IPS-18a (cell line): ENCODE data around the gene MYOG.

ENCODE experiments used
- H3K27ac ChIP-seq: one replicate; pipeline ENCODE4 v1.5.1; 2013; ENCODE audit warnings: low read length
- H3K27me3 ChIP-seq: one replicate; pipeline ENCODE4 v1.6.1; 2013; ENCODE audit warnings: mild to moderate bottlenecking, low read length; ENCODE audit not compliant: control insufficient read depth, insufficient read depth
- H3K36me3 ChIP-seq: one replicate; pipeline ENCODE4 v1.6.1; 2013; ENCODE audit warnings: low read depth, low read length; ENCODE audit not compliant: control insufficient read depth
- H3K4me1 ChIP-seq: one replicate; pipeline ENCODE4 v1.6.1; 2013; ENCODE audit warnings: low read depth, low read length; ENCODE audit not compliant: control insufficient read depth
- H3K4me3 ChIP-seq: one replicate; pipeline ENCODE4 v1.5.1; 2013; ENCODE audit warnings: low read length
- H3K9ac ChIP-seq: one replicate; pipeline ENCODE4 v1.6.1; 2013; ENCODE audit warnings: mild to moderate bottlenecking, low read length, moderate library complexity
- H3K9me3 ChIP-seq: one replicate; pipeline ENCODE4 v1.6.1; 2013; ENCODE audit warnings: low read depth, low read length; ENCODE audit not compliant: control insufficient read depth

The MYOG gene

GRCh38 chr1:203083463-203083921 lies 2.3 kb downstream of the MYOG start:
- Histone ChIP-seq H3K27me3 (no peaks in the 10 kb centered on the region), H3K9ac (no peak overlapping the region), H3K4me3 (no peak overlapping the region)

GRCh38 chr1:203082571-203083462 lies 3.0 kb downstream of the MYOG start:
- H3K27ac ChIP-seq: no peak overlapping the region
- H3K27me3 ChIP-seq: peaks cover 4% of the 10 kb centered on the region
- no peaks in the 10 kb centered on the region for H3K36me3 ChIP-seq
- H3K9ac ChIP-seq: no peak overlapping the region
- no peaks in the 10 kb centered on the region for H3K9me3 ChIP-seq
- H3K4me1 ChIP-seq: peaks cover 15% of the 10 kb centered on the region
- H3K4me3 ChIP-seq: no peak overlapping the region

More at GRCh38 chr1:203083463-203083921, 2.3 kb downstream of the MYOG start:
- Histone ChIP-seq H3K36me3 (no peaks in the 10 kb centered on the region), H3K9me3 (no peaks in the 10 kb centered on the region), H3K4me1 (peaks cover 15% of the 10 kb centered on the region), H3K27ac (no peak overlapping the region)

- Histone ChIP-seq H3K4me1 (peaks cover 15% of the 10 kb centered on the region), H3K4me3 (no peak overlapping the region), H3K27me3 (peaks cover 10% of the 10 kb centered on the region), H3K36me3 (no peaks in the 10 kb centered on the region), H3K9me3 (no peaks in the 10 kb centered on the region), H3K27ac (no peak overlapping the region), H3K9ac (no peak overlapping the region)
Observed at GRCh38 chr1:203082231-203082505, 3.6 kb downstream of the MYOG start.

- Histone ChIP-seq H3K9ac (no peak overlapping the region), H3K4me3 (no peak overlapping the region), H3K4me1 (peaks cover 15% of the 10 kb centered on the region), H3K27me3 (peaks cover 15% of the 10 kb centered on the region), H3K27ac (no peak overlapping the region), H3K36me3 (no peaks in the 10 kb centered on the region), H3K9me3 (no peaks in the 10 kb centered on the region)
Observed at GRCh38 chr1:203081465-203082230, 4.2 kb downstream of the MYOG start.

- Histone ChIP-seq H3K4me1 (peaks cover 15% of the 10 kb centered on the region), H3K9ac (no peak overlapping the region), H3K27ac (no peak overlapping the region), H3K27me3 (peaks cover 27% of the 10 kb centered on the region), H3K4me3 (no peak overlapping the region), H3K9me3 (no peaks in the 10 kb centered on the region), H3K36me3 (no peaks in the 10 kb centered on the region)
Observed at GRCh38 chr1:203080456-203080855, 5.4 kb downstream of the MYOG start.

GRCh38 chr1:203078478-203078877 lies 7.3 kb downstream of the MYOG start:
- Histone ChIP-seq H3K36me3 (no peaks in the 10 kb centered on the region), H3K27ac (no peak overlapping the region), H3K27me3 (peaks cover 47% of the 10 kb centered on the region), H3K4me3 (no peak overlapping the region), H3K9me3 (no peaks in the 10 kb centered on the region), H3K9ac (no peak overlapping the region), H3K4me1 (peaks cover 15% of the 10 kb centered on the region)

- no peaks in the 10 kb centered on the region for H3K36me3 ChIP-seq
- no peak overlapping the region for H3K9ac ChIP-seq
- H3K4me1 ChIP-seq: peaks cover 15% of the 10 kb centered on the region
- H3K27ac ChIP-seq: no peak overlapping the region
- no peaks in the 10 kb centered on the region for H3K9me3 ChIP-seq
- no peak overlapping the region for H3K4me3 ChIP-seq
- peaks cover 50% of the 10 kb centered on the region for H3K27me3 ChIP-seq
Observed at GRCh38 chr1:203077956-203078355, 7.9 kb downstream of the MYOG start.

- Histone ChIP-seq H3K4me3 (no peak overlapping the region), H3K4me1 (peaks cover 12% of the 10 kb centered on the region), H3K36me3 (no peaks in the 10 kb centered on the region), H3K9ac (no peak overlapping the region), H3K27me3 (peaks cover 50% of the 10 kb centered on the region), H3K9me3 (no peaks in the 10 kb centered on the region), H3K27ac (no peak overlapping the region)
Observed at GRCh38 chr1:203077367-203077766, 8.4 kb downstream of the MYOG start.

GRCh38 chr1:203076031-203076511 lies 9.7 kb downstream of the MYOG start:
- Histone ChIP-seq H3K9ac (no peak overlapping the region), H3K36me3 (no peaks in the 10 kb centered on the region), H3K9me3 (no peaks in the 10 kb centered on the region), H3K4me3 (peak overlapping the region; percentile 47), H3K4me1 (no peaks in the 10 kb centered on the region), H3K27me3 (peaks cover 50% of the 10 kb centered on the region), H3K27ac (no peak overlapping the region)

- H3K4me3 ChIP-seq: peak overlapping the region; percentile 47
- no peak overlapping the region for H3K27ac ChIP-seq
- H3K36me3 ChIP-seq: no peaks in the 10 kb centered on the region
- no peaks in the 10 kb centered on the region for H3K4me1 ChIP-seq
- H3K9me3 ChIP-seq: no peaks in the 10 kb centered on the region
- no peak overlapping the region for H3K9ac ChIP-seq
- peaks cover 50% of the 10 kb centered on the region for H3K27me3 ChIP-seq
Observed at GRCh38 chr1:203075236-203076030, 10.4 kb downstream of the MYOG start.

GRCh38 chr1:203074610-203075009 lies 11.2 kb downstream of the MYOG start:
- H3K9ac ChIP-seq: no peak overlapping the region
- H3K4me1 ChIP-seq: no peaks in the 10 kb centered on the region
- no peaks in the 10 kb centered on the region for H3K9me3 ChIP-seq
- H3K4me3 ChIP-seq: no peak overlapping the region
- peaks cover 50% of the 10 kb centered on the region for H3K27me3 ChIP-seq
- no peaks in the 10 kb centered on the region for H3K36me3 ChIP-seq
- H3K27ac ChIP-seq: no peak overlapping the region
